GM21528 (cell line): ENCODE data around the gene HMGN4.

Experiments used
- ATAC-seq: cut with Tn5 transposase; IDR thresholded peaks from one replicate; pipeline ENCODE4 v1.9.1; 2021; ENCODE audit warnings: mild to moderate bottlenecking, moderate library complexity; ENCODE audit not compliant: unreplicated experiment, low FRiP score

The HMGN4 gene

DNA sequence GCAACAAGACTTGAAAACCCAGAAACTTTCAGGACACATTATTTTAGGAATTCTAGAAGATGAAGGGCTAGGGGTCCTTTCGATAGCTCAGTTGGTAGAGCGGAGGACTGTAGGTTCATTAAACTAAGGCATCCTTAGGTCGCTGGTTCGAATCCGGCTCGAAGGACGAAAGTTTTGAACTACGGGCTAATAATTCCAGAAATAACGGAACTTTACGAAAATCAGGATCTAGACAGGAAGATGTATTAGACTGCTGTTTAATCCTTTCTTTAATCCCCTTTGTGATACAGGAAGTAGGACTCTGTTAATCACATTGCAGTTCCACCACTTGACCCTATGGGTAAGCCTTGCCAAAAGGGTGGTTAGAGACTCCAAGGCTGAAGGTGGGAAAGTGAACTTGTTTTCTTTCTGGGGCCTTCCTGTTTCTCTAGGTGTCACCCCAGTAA lies 37.4 kb downstream of the HMGN4 start:
- ATAC-seq: no peak

DNA sequence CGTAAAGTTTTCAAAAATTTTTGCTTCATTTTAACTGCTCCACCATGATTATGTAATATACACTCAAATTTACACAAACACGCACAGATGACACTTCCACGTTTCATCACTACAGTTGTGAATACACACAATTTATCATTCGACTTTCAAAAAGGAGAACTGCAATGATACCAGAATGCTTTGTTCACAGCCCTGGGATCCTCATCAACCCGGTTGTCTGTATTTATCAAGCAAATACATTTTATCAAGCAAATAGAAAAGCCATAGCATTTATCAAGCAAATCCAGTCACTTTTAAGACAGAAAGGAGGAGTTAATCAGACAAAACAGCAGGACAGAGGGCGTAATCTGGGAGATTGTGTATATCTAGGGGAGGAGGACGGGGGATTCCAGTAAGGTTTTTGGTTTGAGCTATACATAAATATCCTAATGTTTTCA lies 38.3 kb downstream of the HMGN4 start:
- ATAC-seq: no peak

DNA sequence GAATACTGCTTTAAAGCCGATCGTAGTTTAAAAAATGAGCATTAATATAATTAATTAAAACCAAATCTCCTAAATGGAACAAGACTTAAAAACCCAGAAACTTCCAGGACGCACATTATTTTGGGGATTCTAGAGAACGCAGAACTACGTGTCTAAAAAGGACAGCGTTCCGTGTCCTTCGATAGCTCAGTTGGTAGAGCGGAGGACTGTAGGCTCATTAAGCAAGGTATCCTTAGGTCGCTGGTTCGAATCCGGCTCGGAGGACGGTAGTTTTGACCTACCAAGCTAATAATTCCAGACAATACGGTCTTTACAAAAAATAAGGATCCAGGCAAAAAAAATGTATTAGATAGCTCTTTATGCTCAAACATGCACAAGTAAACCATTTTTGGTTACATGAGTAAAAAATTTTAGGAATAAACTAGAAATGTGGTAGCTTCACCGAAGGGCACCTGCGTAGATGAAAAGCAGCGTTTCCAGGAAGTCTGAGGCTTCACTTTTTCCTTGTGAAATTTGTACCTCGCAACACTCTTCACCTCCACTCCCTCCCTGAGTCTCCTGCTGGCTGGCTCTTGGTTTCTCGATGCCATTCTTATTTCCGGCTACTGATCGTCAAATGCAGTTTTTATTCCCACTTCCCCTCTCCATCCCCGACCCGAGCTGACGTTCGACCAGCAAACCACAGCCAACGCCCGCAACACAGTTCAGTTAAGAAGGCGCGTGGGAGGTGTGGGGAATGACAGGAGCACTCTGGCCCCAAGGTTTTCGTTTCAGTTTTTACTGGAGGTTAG lies 39.0 kb downstream of the HMGN4 start:
- ATAC-seq: no peak

DNA sequence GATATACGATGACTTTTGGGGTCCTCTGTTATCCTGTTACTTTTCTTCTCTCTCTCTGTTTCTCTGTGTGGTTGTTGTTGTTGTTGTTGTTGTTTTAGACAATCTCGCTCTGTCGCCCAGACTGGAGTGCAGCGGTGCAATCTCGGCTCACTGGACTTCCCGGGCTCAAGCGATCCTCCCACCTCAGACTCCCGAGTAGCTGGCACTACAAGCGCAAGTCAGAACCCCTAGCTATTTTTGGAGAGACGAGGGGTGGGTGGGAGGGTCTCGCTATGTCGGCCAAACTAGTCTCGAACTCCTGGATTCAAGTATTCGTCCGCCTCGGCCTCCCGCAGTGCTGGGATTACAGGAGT lies 39.5 kb downstream of the HMGN4 start:
- no peak for ATAC-seq

DNA sequence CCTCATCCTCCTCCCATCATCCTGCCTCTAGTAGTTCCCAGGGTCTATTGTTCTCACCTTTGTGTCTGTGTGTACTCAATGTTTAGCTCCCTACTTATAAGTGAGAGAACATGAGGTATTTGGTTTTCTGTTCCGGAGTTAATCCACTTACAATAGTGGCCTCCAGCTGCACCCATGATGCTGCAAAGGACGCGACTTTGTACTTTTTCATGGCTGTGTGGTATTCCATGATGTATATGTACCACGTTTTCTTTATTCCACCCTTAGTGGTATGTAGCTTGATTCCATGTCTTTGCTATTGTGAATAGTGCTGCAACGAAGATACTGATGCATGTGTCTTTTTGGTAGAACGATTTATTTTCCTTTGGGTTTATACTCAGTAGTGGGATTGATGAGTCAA lies 40.1 kb downstream of the HMGN4 start:
- ATAC-seq: no peak

DNA sequence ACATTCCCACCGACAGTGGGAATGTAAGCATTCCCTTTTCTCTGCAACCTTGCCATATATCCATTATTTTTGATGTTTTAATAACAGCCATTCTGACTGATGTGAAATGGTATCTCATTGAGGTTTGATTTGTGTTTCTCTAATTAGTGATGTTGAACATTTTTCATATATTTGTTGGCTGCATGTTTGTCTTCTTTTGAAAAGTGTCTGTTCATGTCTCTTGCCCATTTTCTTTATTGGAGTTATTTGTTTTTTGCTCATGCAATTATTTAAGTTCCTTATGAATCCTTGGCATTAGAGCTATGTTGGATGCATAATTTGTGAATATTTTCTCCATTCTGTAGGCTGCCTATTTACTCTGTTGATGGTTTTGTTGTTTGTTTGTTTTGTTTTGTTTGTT lies 40.6 kb downstream of the HMGN4 start:
- ATAC-seq: no peak

DNA sequence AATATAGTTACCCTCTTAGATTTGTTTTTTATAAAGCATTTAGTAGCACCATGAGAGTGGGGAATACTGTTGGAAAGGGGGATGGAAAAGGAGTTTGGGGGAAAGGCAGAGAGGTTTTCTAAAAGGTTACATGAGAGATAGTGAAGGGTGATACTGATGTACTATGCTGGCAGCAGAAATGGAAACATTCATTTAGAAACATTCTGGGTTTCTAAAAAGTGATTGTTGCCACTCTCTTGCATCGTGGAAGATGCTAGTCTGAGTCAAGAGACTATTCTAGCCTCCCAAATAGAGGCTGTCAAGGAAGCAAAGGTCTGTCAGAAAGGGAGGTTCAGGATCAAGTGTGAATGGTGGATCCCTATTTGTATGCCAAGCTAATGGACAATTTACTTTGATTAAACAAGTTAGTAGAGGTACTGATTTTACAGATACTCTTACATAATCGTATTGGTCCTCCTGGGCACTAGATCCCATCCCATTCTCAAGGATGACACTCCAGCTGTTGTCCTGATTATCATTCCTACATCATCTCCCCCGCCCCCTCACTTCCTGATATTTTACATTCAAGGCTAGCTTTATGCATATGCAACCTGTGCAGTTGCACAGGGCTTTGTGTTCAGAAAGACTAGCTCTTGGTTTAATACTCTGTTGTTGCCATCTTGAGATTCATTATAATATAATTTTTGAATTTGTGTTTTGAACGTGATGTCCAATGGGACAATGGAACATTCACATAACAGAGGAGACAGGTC lies 43.2 kb downstream of the HMGN4 start:
- no peak for ATAC-seq

DNA sequence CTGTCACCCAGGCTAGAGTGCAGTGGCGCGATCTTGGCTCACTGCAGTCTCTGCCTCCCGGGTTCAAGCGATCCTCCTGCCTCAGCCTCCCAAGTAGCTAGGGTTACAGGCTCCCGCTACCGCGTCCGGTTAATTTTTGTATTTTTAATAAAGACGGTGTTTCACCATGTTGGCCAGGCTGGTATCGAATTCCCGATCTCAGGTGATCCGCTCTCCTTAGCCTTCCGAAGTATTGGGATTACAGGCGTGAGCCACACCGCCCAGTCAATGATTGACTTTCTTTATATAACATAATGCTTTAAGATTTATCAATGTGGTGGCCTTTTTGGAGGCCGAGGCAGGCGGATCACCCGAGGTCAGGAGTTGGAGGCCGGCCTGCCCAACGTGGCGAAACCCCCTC lies 50.8 kb downstream of the HMGN4 start:
- no peak for ATAC-seq

DNA sequence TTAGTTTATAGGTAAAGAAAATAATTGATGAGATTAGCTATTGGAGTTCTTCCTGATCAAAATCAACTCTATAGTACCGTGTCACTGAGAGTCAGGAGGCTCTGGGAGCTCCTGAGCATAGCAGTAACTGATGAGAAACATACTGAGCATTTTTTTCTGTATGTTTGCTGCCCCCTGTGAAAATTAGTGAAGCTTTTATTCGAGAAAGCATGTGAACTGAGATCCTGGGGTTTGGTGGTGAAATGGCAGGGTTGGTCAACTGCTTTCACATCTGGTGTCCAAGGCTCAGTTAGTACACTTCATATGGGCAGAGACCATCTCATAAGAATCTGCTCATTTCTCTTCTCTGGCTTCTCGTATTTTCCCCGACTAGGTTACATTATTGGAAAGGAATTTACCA lies 54.5 kb downstream of the HMGN4 start:
- no peak for ATAC-seq

DNA sequence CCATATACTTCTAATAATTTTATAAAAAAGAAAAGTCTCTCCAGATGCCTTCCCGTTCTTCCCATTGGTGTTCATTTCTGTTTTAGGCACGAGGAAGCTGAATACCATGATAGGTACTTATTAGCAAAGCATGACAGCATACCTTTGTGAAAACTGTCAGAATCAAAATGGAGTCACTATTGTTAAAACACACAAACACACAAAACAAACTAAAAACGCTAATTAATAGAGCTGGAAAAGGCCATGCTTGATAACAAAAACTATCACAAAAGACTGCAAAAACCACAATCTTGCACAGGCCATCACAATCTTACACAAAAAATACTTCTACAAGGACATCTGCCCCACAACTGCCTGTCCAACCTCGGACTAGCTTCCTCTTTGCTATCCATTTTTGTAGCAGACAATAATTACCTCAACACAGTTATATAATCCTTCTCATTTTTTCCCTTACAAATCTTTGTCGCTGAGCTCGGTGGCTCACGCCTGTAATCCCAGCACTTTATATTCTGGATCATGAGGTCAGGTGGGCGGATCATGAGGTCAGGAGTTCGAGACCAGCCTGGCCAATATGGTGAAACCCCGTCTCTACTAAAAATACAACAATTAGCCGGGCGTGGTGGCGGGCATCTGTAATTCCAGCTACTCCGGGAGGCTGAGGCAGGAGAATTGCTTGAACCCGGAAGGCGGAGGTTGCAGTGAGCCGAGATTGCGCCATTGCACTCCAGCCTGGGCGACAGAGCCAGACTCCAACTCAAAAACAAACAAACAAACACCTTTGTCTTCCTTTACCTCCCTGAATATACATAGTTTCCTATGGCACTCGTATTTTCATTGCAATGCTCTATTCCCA lies 55.3 kb downstream of the HMGN4 start:
- ATAC-seq: no peak

DNA sequence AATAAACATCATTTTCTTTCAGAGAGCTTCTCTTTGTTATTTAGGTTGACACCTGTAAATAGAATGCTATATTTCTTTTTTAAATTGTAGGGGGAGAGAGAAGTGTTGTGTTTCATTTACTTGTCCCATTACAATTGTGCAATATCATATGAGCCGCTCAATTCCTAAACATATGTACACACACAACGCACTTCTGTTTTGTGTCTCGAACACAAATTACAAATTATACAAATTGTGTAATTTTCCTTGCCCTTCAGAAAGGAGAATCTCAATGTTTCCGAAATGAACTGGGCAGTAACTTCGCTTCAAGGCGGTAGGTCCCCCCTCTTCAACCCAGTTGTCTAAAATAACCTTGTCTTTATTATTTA lies 55.9 kb downstream of the HMGN4 start:
- ATAC-seq: no peak

DNA sequence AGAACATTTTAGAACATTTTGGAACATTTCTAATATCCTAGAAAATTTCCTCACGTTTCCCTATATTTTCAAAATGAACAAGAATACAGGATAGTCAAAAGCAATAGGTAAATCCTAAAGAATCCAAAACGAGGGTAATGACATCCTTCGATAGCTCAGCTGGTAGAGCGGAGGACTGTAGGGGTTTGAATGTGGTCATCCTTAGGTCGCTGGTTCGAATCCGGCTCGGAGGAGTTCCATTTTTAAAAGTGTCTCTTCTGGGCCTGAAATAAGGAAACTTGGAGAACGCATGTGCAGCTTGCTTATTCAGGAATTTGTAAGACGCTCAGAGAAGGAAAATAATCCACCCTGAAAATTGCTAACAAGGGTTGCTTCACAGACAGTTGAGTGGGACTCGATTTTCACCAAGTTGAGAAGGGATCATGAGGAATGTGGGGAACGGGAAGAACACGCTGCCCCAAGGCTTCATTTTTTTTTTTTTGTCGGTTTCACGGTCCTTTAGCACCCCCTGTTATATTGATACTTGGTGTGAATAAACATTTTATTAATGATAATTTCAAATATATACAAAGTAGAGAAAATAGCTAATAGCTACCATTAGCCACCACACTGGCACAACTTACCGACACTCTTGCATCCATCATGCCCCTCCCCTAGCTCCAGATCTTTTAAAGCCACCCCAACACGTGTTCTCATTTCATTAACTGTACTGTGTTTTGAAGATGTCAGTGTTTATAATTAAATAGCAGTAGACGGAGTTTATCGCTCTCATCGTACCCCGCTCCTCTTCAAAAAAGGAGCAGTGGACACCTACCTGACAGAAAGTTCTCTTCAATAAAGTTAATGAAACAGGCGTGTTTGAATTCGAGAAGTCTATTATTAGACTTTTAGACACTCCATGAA lies 56.8 kb downstream of the HMGN4 start:
- no peak for ATAC-seq

DNA sequence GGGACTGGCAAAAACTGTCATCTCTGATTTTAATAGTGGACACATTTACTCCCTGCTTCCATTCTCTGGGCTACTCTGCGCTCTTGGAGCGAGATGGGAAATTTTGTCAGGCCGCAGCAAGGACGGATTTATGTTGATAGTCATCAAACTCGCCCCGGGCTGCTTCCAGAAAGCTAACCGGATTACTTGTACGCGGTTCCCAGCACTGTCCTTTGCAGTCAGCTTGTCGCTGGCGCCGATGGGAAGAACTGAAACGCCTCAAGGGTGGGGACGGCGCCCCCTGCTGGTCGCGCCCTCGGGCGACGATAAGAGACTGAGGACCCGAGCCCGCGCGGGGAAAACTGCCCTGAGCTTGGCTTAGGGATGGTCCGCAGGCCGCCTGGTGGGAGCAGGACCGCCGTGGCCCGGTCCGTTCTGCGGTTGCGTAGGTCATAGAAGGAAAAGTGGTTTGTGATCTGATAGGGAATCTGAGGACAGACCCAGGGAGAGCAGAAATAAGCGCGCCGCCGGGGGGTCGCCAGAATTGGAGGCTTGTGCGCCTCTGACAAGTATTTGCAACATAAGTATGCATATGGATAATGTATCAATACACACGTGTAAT lies 57.6 kb downstream of the HMGN4 start:
- peak; percentile 57 for ATAC-seq
